GM12872 (cell line): Measurements from ENCODE around the gene GOSR2.

ENCODE experiments used
- CTCF ChIP-seq: IDR thresholded peaks from 3 replicates; pipeline ENCODE4 v1.5.1; 2011; ENCODE audit warnings: low read depth, mild to moderate bottlenecking, low read length, moderate library complexity; ENCODE audit not compliant: insufficient read depth

Gene GOSR2

GRCh38 chr17:46960152-46960551 is 37.2 kb downstream of the GOSR2 start:
- TF ChIP-seq CTCF = no peak

- TF ChIP-seq CTCF = no peak
Observed at GRCh38 chr17:46962374-46962790, 39.4 kb downstream of the GOSR2 start.

GRCh38 chr17:46963571-46963970 is 40.6 kb downstream of the GOSR2 start:
- no peak for TF ChIP-seq CTCF

DNA sequence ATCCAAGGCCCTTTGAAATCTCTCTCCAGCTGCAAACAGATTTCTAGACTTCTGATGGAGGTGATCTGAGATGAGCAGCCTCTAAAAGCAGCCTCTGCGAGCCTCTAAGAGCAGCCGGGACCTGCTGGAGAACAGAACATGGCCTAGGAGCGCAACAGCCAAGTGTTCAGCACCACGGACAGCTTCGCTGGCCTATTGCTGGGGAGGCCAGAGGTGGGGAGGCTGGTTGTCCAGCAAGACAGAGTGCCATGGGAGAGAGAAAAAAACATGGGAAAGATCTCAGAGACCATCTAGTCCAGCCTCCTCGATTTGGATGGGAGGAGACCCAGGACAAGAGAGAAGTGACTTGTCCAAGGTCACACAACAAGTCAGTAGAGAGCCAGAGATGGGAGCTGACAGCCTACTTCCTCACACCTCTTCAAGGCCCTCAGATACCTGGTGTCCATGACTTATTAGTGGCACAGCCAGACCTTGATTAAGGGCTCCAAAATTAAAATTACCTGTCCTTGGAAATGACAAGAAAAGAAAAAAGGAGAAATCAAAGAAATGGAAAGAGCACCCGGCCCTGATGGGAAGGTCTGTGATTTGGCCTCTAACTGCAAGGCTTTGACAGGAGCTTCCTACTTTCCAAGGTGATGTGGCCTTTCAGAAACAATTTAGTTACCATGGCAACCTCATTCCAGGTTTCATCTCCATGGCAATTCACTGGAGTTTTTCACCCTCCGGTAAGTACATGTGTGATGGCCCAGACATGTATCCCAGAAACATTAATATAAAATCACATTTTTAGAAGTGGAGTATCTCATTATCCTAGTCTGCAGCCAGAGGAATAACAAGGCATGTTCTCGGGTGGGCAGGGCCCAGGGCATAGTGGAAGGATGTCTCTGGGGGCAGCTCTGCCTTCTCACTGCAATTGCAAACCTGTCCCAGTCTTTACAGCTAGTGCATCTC is 41.6 kb downstream of the GOSR2 start:
- no peak for TF ChIP-seq CTCF

DNA sequence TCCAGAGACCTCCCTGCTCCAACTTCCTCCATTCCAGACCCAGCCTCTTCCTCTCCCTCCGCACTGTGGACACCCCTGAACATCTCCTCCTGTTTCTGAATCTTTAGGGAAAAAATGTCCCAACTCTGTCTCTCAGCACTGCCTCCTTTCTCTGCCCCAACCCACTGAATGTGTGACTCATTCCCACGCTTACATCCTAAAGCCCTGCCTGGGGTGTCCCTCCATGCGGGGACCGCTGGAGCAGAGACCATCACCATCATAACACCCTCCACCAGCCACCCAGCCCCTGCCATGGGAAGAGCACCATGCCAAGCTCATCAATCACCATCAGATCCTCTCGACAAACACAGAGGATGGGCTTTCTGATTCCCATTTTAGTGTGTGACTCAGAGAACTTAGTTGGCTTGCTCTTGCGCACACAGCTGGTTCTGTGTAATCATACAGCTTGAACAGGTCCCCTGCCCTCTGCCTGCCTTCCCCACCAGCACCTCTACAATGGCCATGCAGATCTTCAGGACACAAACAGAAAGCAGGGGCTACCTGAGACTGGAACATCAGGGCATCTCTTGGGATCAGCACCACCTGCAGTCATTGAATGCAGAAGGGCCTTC is 45.4 kb downstream of the GOSR2 start:
- no peak for TF ChIP-seq CTCF

DNA sequence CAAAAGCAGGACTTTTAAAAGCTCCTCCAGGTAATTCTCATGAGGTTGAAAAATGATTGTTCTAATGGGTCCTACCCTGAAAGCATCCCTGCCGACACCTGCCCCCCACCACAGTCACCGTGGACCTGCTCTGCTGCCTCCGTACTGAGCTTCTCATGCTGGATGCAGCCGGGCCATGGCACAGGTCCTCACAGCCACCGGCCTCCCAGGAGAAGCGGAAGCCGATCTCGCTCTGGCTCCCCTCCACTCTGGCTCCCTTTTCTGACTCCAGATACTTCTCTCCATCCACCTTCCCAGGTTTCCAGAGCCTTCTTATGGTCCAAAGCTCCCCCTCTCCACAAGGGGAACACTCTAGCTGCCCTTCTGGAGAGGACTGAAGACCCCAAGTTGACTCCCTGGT is 45.9 kb downstream of the GOSR2 start:
- TF ChIP-seq CTCF = no peak

DNA sequence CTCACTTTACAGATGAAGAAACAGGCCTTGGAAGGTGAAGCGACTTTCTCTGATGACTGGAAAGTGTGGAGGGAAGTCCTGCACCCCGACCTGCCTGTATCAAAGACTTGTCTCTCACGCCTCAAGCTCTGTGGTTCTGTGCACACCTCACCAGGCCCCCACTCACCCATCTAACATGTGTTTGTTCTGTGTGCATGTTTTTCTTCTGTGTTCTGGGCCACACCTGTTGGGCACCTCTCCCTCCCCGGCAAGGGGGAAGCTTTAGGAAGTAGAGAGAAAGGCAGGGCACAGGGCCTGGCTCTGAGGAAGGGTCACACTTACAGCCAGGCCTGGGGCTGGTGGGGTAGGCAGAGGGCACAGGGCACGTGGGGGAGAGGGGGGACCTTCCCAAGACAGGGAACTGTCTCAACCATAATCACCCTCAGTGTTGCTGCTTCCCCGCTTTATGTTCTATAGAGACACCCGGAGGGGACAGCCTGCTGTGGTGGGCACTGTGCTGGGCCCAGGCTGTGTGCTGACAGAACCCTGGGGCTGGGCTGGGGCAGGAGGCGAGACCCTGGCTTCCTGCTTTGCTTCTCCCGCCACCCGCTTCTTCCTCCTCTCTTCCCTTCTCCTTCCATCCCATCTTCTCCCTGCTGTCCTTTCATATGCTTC is 48.8 kb downstream of the GOSR2 start:
- TF ChIP-seq CTCF = no peak
